HG03521 (cell line): ENCODE measurements around the gene SPATC1L.
"Not testable (repeated sequence)": the region's sequence is repeated elsewhere in the genome, so short reads cannot be mapped to it uniquely, and the experiment has no call there.

Source experiments
- ATAC-seq: cut with Tn5 transposase; IDR thresholded peaks from one replicate; pipeline ENCODE4 v1.9.1; 2021; ENCODE audit warnings: mild to moderate bottlenecking, moderate library complexity; ENCODE audit not compliant: unreplicated experiment

SPATC1L gene

DNA sequence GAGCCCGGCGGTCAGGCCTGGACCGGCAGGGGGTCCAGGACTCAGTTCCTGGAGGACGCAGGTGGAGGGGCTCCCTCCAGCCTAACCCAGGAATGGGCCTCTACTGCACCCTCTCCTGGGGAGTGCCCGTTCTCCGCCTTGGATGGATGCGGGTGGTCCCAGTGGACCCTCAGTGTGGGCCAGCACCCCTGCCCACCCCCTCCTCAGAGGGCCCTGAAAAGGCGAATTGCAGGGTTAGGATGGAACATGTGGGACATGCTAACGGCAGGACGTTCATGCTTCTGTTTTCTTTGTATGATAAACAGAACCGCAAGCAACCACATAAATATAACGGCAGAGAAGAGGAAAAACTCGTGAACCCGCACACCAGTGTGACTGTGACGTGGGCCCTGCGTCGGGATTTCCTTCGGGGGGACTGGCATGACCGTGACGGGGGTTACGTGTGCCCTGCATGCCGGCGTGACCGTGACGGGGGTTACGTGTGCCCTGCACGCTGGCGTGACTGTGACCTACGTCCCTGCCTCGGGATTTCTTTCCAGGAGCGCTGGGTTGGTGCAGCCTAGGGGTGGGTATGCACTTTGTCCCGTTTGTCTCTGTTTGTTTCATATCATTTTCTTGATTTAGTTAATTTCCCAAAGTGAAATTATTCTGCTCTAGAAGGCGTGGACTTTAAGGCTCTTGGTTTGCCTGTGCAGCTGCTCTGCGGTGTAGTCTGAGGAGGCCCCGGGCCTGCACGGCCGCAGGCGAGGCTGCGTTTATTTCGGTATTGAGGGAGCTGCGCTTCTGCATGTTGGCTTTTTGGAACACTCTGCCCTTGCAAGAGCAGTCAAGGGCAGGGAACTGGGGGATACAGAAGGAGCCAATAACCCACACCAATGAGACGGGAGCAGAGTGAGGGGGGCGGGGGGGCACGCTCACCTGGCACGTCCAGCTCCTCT lies 32.0 kb downstream of the SPATC1L start:
- no peak for ATAC-seq

DNA sequence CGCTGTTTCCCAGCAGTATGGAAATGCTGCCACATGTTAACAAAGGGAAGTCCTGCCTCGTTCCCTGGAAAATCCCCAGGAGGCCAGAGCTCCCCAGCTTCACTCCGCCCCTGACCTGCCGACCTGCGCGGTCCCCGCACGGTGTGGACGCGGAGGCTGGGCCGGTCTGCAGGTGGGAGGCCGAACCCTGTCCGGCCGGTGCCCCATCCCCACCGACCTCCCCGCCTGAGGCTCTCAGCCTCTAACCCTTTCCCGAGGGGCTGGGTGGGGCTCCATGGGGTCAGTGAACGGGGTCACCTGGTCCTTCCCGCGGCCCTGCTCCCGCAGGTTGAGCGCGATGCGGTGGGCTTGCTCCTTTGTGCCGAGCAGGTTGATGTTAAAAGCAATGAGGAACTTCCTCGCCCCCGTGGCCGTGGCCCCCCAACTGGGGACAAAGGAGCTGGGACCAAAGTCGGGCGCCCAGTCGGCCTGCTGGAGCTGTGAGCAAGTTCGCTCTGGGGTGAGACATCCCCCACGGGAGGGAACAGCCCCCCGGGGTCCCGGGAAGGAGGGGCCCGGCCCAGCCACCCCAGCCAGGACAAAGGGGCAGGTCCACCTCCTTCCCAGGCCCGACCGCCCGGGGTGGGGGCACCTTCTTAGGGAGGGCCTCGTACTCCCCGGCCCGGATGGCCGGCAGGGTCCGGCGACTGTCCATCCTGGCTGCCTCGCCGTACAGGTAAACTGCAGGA lies 32.8 kb downstream of the SPATC1L start:
- ATAC-seq, result no peak

GRCh38 chr21:46150491-46151121 lies 33.7 kb downstream of the SPATC1L start:
- no peak for ATAC-seq

- no peak for ATAC-seq
Observed at GRCh38 chr21:46150073-46150472, 34.2 kb downstream of the SPATC1L start.

GRCh38 chr21:46149205-46149901 lies 34.9 kb downstream of the SPATC1L start:
- ATAC-seq, result no peak

GRCh38 chr21:46148106-46148505 lies 36.2 kb downstream of the SPATC1L start:
- no peak for ATAC-seq

DNA sequence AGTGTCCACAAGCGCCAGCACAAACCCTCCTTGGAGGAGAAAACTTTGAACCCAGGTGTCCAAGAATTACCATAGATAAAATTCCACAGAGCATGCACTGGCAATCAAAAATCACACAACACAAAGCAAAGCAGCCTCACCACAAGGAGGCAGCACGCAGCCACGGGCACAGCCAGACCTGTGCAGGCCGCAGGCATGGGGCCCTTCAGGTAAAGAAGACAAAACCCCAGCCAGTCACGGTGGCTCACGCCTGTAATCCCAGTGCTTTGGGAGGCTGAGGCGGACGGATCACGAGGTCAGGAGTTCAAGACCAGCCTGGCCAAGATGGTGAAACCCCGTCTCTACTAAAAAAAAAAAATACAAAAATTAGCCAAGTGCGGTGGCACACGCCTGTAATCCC lies 36.8 kb downstream of the SPATC1L start:
- ATAC-seq, result not testable (repeated sequence)

GRCh38 chr21:46146856-46147255 lies 37.4 kb downstream of the SPATC1L start:
- ATAC-seq, result no peak

- ATAC-seq, result no peak
Observed at GRCh38 chr21:46145840-46146691, 38.2 kb downstream of the SPATC1L start.

GRCh38 chr21:46145159-46145839 lies 39.0 kb downstream of the SPATC1L start:
- no peak for ATAC-seq

DNA sequence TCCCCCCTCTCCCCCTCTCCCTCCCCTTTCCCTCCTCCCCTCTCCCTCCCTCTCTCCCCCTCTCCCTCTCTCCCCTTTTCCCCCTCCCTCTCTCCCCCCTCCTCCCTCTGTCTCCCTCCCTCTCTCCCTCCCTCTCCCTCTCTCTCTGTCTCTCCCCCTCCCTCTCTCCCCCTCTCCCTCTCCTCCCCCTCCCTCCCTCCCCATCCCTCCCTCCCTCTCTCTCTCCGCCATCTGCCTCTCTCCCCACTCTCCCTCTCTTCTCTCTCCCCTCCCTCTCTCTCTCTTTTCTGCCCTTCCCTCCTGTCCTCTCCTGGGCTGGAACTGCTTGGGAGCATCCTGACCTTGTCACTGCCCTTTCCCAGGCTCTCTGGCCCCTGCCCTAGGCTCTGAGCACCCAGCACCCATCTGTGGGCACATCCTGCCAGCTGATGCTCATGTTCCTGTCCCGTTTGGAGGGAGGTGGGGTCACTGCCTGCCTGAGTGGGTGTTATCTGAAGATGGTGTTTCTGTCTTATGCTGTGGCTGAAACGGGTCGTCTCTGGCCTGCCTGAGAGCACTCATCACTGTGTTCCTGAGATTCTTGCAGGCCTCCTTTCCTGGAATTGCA lies 39.7 kb downstream of the SPATC1L start:
- ATAC-seq, result no peak

GRCh38 chr21:46142582-46143473 lies 41.4 kb downstream of the SPATC1L start:
- no peak for ATAC-seq

- ATAC-seq, result no peak
Observed at GRCh38 chr21:46141767-46142581, 42.3 kb downstream of the SPATC1L start.

DNA sequence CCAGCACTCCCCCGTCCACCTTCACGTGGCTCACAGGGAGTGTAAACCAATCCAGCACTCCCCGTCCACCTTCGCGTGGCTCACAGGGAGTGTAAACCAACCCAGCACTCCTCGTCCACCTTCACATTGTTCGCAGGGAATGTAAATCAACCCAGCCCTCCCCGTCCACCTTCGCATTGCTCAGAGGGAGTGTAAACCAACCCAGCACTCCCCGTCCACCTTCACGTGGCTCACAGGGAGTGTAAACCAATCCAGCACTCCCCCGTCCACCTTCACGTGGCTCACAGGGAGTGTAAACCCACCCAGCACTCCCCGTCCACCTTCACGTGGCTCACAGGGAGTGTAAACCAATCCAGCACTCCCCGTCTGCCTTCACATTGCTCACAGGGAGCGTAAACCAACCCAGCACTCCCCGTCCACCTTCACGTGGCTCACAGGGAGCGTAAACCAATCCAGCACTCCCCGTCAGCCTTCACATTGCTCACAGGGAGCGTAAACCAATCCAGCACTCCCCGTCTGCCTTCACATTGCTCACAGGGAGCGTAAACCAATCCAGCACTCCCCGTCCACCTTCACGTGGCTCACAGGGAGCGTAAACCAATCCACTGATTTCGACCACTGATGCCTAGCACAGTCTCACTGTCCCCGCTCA lies 43.8 kb downstream of the SPATC1L start:
- not testable (repeated sequence) for ATAC-seq

- no peak for ATAC-seq
Observed at GRCh38 chr21:46139686-46140085, 44.6 kb downstream of the SPATC1L start.

GRCh38 chr21:46138383-46138970 lies 45.8 kb downstream of the SPATC1L start:
- ATAC-seq, result no peak
